HG03025 (cell line): ENCODE measurements around the gene ZNF630.
"Not testable (repeated sequence)": the region's sequence is repeated elsewhere in the genome, so short reads cannot be mapped to it uniquely, and the experiment has no call there.

Experiments used
- ATAC-seq: cut with Tn5 transposase; IDR thresholded peaks from one replicate; pipeline ENCODE4 v1.9.1; 2021; ENCODE audit warnings: mild to moderate bottlenecking, moderate library complexity; ENCODE audit not compliant: unreplicated experiment, low FRiP score

ZNF630 gene

DNA sequence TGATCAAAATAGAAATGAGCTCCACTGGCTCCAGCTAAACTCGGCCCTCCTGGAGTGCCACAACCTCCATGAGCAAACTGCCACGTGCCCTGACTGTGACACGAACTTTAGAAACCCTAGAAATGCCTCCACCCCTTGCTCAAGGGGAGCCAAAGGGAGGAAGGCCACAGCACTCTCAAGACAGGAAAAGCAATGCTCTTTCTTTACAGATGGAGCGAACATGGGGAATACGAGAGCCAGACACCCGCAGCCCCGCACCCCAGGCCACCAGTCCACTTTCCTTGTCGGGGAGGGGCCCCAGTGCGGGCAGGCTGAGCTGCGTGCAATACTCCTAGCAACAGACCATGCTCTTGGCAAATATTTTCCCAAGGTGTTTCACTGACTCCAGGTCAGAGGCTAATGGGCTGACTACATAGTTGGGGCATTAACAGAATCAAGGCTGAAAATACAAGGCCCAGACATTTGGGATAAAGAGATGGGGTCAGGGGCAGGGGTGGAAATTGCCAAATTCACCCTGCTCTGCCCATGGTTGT lies 40.7 kb downstream of the ZNF630 start:
- not testable (repeated sequence) for ATAC-seq

DNA sequence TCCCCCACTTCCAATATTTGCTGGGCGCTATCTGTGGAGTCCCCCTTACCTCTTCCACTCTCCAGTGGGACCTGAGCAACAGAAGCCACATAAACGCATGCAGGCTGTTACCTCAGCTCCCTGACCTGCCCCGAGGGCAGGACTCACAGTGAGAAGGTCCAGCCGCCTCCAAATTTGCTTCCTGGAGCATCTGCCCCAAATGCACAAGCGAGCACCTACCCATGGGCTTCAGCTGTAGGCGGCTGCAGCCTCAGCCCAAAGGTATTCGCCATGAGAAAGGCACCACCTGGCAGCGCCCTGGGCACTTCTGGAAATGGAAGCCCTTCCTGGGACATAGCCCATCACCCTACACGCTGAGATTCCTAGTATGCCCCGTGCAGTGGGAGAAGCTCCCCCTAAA lies 41.2 kb downstream of the ZNF630 start:
- no peak for ATAC-seq

DNA sequence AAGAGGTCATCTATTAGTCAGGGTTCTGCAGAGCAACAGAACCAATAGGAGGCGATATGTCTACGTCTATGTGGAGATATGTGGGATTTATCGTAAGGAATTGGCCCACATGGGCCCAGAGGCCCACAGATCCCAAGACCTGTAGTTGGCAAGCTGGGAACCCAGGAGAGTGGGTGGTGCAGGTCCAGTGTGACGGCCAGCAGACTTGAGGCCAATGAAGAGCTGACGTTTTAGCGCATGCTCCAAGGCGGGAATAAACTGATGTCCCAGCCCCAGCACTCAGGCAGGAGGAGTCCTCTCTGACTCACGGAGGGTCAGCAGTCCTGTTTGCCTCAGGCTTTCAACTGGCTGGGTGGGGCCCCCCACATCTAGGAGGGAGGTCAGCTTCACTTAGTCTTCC lies 43.3 kb downstream of the ZNF630 start:
- ATAC-seq = no peak

DNA sequence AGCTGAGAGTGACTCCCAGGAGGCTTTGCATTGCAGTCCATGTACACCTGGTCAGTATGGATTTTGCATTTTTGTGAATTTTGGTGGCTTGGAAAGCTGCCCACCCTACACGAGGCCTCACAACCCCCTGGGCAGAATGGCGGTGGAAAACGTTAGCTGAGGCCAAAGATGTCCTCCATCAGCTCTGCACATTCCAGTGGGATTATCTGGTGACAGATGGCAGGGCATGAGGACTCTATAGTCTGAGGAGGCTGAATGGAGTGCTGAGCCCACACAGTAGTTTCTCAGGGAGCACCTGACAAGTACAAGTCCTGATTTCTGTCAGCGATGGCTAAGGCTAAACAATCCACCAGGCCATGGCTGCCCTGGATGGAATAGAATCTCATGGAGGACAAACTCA lies 43.9 kb downstream of the ZNF630 start:
- not testable (repeated sequence) for ATAC-seq

DNA sequence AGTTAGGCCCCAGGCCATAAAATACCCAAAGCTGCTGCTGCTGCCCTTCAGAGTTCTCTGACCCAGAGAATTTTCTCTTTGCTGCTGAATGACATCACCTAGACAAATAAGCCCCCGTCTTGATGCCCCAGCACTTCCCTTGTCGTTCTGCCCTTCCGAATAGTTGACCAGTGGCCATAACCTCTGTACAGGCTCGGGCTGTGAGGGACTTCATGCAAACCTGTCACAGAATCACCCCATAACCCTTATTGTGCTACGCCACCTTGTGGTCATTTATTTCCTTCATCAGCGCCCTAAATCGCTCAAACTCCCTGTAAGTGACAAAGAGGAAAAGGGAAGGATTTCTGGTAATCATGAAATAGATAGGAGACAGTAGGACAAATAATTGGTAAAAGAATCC lies 45.9 kb downstream of the ZNF630 start:
- ATAC-seq = no peak

DNA sequence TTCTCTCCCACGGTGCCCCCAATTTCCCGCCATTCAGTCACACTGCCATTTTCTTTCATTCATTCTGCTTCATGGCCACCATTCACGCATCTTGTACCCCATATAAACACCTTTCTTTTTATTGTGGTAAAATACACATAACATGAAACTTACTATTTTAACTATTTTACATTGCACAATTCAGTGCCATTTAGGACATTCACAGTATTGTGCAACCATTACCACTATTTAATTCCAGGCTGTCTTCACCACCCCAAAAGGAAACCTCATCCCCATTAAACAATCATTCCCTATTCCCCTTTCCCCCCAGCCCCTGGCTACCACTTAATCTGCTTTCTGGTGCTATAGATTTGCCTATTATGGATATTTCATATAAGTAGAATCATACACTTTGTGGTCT lies 48.7 kb downstream of the ZNF630 start:
- no peak for ATAC-seq

DNA sequence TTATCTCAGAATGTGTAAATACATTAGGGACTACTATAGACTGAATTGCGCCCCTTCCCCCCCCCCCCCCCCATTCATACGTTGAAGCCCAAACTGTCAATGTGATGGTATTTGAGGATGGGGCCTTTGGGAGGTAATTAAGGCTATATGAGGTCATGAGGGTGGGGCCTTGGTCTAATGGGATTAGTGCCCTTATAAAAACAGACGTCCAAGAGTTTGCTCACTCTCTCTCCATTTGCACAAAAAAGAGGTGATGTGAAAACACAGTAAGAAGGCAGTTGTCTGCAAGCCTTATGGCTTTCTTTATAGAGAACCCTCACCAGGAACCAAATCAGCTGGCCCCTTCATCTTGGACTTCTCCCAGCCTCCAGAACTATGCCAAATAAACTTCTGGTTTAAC lies 49.3 kb downstream of the ZNF630 start:
- no peak for ATAC-seq

DNA sequence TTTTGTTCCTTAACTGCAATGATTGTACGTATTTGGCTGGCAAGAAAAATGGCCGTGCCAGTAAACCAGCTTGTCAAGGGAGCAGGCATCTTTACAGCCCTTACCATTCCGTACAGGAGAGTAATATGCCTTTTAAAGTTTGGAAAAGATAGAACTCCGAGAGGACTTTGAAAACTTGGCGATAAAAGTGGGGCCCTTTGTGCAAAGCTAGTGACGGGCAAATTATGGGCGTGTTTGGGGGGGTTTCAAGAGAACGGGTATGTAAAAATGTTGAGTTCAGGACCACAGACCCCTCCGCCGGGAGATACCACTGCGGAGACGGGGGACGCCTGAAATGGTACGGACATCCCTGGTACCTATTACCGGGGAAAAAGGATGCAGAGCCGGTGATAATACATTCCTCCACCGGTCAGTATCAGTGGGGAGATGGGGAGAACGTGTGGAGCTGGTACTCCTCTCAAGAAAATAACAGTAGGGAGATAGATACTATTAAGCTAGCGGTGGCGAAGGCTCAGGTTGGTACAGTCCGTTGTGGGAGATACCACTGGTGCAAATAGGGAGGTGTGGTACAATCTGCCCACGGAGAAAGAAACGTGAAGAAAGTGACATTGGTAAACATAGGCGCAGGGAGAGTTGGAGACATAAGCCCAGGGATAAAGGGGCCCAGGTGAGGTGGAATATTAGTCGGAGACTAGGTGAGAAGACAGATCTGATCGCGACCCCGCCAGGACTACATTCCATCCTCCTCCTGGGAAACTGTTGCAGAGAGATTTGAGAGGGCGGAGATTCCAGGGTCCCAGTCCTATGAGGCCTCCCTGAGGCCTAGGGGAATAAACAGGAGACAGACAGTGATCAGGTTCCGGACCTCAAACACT lies 50.2 kb downstream of the ZNF630 start:
- no peak for ATAC-seq

DNA sequence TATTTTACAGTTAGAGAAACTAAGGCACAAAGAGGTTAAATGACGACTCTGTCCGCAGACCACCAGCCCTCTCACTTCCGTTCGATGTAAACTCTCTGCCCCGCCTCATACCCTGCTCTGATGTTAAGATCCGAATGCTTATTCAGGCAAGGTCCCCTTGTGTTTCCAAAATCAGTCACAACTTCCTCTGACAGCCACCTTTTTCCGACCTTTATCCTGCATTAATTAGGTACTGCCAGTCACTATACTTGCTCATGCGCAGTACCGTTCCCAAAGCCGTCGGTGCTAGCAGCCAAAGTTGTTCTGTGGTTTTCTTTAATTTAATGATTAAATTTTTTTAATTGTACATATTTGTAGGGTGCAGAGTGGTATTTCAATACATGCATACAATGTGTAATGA lies 51.0 kb downstream of the ZNF630 start:
- ATAC-seq = not testable (repeated sequence)

DNA sequence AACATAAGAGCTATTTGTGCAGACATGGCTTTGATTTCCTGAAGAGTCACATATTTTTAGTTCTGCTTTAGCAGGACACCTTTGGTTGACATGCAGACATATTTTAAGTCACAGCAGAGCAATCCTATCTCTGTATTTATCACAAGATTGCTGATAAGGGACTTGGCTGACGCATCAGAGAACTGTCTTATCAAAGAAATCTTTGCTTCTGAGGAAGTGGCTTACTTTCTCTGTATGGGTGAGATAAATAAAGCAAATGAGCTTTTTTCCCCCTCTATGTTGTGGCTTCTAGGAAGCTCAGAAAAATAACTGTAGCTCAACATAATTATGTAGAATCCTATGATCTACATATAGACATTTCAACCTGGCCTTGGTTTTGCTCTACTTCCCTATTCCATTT lies 51.5 kb downstream of the ZNF630 start:
- not testable (repeated sequence) for ATAC-seq

DNA sequence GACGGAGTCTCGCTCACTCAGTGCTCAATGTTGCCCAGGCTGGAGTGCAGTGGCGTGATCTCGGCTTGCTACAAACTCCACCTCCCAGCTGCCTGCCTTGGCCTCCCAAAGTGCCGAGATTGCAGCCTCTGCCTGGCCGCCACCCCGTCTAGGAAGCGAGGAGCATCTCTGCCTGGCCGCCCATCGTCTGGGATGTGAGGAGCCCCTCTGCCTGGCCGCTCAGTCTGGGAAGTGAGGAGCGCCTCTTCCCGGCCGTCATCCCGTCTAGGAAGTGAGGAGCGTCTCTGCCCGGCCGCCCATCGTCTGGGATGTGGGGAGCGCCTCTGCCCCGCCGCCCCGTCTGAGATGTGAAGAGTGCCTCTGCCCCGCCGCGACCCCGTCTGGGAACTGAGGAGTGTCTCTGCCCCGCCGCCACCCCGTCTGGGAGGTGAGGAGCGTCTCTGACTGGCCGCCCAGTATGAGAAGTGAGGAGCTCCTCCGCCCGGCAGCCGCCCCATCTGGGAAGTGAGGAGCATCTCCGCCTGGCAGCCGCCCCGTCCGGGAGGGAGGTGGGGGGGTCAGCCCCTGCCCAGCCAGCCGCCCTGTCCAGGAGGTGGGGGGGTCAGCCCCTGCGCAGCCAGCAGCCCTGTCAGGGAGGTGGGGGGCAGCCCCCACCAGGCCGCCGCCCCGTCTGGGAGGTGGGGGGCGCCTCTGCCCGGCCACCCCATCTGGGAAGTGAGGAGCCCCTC lies 54.7 kb downstream of the ZNF630 start:
- not testable (repeated sequence) for ATAC-seq

DNA sequence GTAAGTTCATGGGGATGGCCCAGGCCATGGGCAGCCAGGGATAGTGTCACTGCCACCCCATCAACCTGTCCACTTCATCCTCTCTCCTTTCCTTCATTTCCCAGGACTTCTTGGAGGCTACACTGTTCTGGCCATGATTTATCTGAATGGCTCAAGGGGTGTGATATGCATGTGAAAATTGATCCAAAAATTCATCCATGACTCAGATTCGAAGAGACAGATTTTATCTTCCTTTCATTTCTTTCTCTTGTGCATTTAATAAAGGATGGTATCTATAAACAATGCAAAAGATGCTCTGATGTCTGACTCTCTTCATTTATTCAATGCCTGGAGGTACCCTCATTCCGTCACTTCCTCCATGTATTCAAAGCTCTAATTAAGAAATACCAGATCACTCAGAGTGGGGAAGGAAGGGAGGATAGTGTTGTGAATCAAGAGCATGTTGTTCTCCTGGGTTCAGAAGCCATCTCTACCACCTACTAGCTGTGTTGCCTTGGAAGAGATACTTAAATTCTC lies 61.9 kb downstream of the ZNF630 start:
- not testable (repeated sequence) for ATAC-seq
